Type B pancreatic cell (in vitro differentiated cells): Measurements from ENCODE around the gene PLD4. TPM values are rescaled to one million over a fixed set of nuclear protein-coding genes. Genes with fewer than 3 reads are reported as not detected.

Experiments used
- DNase-seq: peaks from one replicate; pipeline ENCODE4 v3.0.0; 2021; ENCODE audit warnings: mixed read lengths; ENCODE audit not compliant: unreplicated experiment; ENCODE audit errors: extremely low spot score
- H3K27ac Mint-ChIP-seq: 2 replicates; pipeline ENCODE4 v1.8.0; 2021; ENCODE audit warnings: mild to moderate bottlenecking, mixed read lengths
- H3K27me3 Mint-ChIP-seq: 2 replicates; pipeline ENCODE4 v1.8.0; 2021; ENCODE audit warnings: mixed read lengths
- H3K36me3 Mint-ChIP-seq: 2 replicates; pipeline ENCODE4 v1.8.0; 2021; ENCODE audit warnings: mixed read lengths
- H3K4me1 Mint-ChIP-seq: one replicate; pipeline ENCODE4 v1.8.0; 2021; ENCODE audit warnings: mixed read lengths; ENCODE audit not compliant: unreplicated experiment
- H3K4me3 Mint-ChIP-seq: 2 replicates; pipeline ENCODE4 v1.8.0; 2021; ENCODE audit warnings: mild to moderate bottlenecking, mixed read lengths
- H3K9me3 Mint-ChIP-seq: 2 replicates; pipeline ENCODE4 v1.8.0; 2021; ENCODE audit warnings: mixed read lengths
- CTCF ChIP-seq: fragments of 200-600 bp; sonication (generic); conservative IDR thresholded peaks from 2 replicates; pipeline ENCODE4 v1.5.0; 2021; ENCODE audit warnings: antibody characterized with exemption, mild to moderate bottlenecking
- total RNA-seq: library from RNA; stranded (reverse); gene quantifications from 2 replicates; pipeline ENCODE4 v1.2.1, GENCODE V29; 2021; ENCODE audit warnings: low replicate concordance

Gene PLD4
- total RNA-seq, 1 donor from 2014 or later: 0.17 TPM

DNA sequence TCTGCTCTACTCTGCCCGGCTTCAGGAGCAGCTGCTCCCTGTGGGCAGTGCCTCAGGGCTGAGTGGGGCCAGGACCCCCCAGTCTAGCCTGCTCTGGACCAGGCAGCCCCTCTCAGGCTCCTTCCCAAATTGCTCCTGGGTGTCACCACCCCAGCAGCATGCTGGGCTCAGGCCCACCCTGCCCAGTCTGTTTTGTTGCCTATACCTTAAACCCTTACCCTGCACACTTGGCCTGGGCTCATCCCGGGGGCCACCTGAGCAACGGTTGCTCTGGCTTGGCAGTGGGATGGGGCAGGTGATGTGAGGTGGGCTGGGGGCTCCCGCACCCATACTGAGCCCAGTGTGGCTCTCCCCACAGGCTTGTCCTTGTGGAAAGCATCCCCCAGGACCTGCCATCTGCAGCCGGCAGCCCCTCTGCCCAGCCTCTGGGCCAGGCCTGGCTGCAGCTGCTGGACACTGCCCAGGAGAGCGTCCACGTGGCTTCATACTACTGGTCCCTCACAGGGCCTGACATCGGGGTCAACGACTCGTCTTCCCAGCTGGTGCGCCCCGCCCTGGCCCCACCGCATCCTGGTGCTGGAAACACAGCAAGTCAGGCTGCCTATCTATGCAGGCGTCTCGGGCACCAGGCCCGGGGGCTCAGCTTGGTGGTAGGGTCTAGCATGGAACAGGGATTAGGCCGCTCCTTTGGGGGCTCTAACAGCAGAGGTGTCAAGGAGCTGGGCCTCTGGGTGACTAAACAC, 3.9 kb downstream of the PLD4 start:
- Mint-ChIP-seq H3K27me3 (peaks cover 18% of the 10 kb centered on the region), H3K4me3 (no peak overlapping the region), H3K27ac (no peak overlapping the region), H3K9me3 (no peaks in the 10 kb centered on the region), H3K36me3 (no peaks in the 10 kb centered on the region), H3K4me1 (no peaks in the 10 kb centered on the region)
- no peak for DNase-seq
- TF ChIP-seq CTCF: no peak

DNA sequence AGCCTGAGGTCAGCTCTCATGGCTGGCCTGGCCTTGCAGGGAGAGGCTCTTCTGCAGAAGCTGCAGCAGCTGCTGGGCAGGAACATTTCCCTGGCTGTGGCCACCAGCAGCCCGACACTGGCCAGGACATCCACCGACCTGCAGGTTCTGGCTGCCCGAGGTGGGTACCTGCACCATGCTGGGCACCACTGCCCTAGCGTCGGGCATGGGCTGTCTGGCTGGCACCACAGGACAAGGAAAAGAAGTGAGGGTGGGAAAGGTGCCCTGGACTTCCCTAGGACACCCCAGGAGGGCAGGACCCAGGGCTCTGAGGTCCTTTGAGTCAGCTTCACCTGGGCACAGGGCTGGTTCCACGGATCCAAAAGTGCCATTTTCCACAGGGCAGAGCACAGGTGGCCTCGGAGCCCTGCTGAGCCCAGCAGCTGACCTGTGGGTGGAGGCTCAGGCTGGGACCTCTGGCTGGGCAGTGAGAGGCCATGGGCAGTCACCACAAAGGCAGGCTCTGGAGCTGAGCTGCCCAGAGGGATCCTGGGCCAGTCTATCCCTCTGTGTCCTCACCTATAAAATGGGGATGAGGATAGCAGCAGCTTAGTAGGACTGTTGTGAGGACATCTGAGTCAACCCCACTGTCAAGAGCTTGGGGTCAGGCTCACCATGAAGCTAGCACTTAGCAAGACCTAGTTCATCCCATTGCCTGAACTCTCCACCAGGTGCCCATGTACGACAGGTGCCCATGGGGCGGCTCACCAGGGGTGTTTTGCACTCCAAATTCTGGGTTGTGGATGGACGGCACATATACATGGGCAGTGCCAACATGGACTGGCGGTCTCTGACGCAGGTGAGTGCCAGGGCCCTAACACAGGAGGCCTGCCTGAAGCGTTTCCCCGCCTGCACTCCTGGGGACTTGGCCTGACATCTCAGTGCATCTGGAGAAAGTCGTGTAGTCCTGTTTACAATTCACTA, 4.9 kb downstream of the PLD4 start:
- H3K36me3 Mint-ChIP-seq: no peaks in the 10 kb centered on the region
- no peaks in the 10 kb centered on the region for H3K4me1 Mint-ChIP-seq
- peaks cover 24% of the 10 kb centered on the region for H3K27me3 Mint-ChIP-seq
- H3K9me3 Mint-ChIP-seq: no peaks in the 10 kb centered on the region
- no peak for TF ChIP-seq CTCF
- peak overlapping the region; percentile 7 for H3K4me3 Mint-ChIP-seq
- DNase-seq: no peak
- H3K27ac Mint-ChIP-seq: no peak overlapping the region

- no peak overlapping the region for H3K27ac Mint-ChIP-seq
- no peaks in the 10 kb centered on the region for H3K4me1 Mint-ChIP-seq
- H3K27me3 Mint-ChIP-seq: peaks cover 35% of the 10 kb centered on the region
- H3K9me3 Mint-ChIP-seq: no peaks in the 10 kb centered on the region
- H3K4me3 Mint-ChIP-seq: no peak overlapping the region
- no peak for TF ChIP-seq CTCF
- DNase-seq: peak; percentile 69
- H3K36me3 Mint-ChIP-seq: no peaks in the 10 kb centered on the region
Observed at GRCh38 chr14:104930526-104931303, 6.0 kb downstream of the PLD4 start.

- no peaks in the 10 kb centered on the region for H3K36me3 Mint-ChIP-seq
- H3K4me3 Mint-ChIP-seq: no peak overlapping the region
- no peak for DNase-seq
- H3K9me3 Mint-ChIP-seq: no peaks in the 10 kb centered on the region
- H3K4me1 Mint-ChIP-seq: no peaks in the 10 kb centered on the region
- H3K27me3 Mint-ChIP-seq: peaks cover 41% of the 10 kb centered on the region
- TF ChIP-seq CTCF: no peak
- no peak overlapping the region for H3K27ac Mint-ChIP-seq
Observed at GRCh38 chr14:104931304-104931770, 6.7 kb downstream of the PLD4 start.
